Measurements from ENCODE around the gene ZFHX3.

Gene ZFHX3

GRCh38 chr16:72791786-72792185 lies 256.1 kb downstream of the ZFHX3 start:
- no peak for DNase-seq (ENCODE audit: low spot score)

- no peak for DNase-seq (ENCODE audit: low spot score)
Observed at GRCh38 chr16:72789921-72790320, 258.0 kb downstream of the ZFHX3 start.

DNA sequence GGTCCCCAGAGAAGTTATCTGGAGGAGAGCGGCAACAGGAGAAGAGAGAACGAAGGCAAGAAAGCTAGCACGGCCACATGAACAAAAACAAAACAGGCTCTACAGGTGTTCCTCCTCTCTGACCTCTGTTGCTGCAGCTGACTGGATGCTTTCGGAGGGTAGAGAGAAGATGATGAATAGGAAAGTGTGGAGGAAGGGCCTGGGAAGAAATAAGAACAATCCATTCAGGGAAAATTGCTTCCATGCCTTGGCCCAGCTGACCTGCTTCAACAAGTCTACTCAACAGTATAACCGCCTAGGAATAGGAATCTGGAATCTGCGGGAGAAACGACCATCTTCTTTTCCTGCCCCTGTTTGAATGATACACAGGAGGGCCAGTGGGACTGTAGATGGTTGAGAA lies 258.5 kb downstream of the ZFHX3 start:
- DNase-seq (ENCODE audit: low spot score), result no peak

DNA sequence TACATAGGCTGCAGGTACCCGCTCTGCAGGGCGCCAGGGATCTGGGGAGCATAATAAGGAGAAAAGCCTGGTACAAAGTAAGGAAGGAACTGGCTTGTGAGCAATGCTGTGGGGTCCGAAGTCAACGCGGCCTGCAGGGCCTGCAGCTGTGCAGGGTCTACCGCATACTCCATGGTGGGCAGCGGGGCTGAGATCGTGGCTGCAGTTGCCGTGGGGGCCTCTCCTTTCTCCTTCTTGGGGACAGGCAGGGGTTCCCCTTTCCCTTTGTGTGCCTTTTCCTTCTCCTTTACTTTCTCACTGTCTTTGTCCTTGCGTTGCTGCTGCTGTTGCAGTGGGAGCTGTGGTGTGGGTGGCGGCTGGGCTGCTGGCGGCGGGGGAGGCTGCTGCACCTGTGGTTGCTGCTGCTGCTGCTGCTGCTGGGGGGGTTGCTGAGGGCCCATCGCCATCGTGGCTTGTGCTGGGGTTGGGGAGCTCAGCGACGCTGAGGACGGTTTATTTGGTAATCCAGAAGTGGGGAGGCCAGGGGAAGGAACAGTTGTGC lies 259.6 kb downstream of the ZFHX3 start:
- DNase-seq (ENCODE audit: low spot score), result no peak

DNA sequence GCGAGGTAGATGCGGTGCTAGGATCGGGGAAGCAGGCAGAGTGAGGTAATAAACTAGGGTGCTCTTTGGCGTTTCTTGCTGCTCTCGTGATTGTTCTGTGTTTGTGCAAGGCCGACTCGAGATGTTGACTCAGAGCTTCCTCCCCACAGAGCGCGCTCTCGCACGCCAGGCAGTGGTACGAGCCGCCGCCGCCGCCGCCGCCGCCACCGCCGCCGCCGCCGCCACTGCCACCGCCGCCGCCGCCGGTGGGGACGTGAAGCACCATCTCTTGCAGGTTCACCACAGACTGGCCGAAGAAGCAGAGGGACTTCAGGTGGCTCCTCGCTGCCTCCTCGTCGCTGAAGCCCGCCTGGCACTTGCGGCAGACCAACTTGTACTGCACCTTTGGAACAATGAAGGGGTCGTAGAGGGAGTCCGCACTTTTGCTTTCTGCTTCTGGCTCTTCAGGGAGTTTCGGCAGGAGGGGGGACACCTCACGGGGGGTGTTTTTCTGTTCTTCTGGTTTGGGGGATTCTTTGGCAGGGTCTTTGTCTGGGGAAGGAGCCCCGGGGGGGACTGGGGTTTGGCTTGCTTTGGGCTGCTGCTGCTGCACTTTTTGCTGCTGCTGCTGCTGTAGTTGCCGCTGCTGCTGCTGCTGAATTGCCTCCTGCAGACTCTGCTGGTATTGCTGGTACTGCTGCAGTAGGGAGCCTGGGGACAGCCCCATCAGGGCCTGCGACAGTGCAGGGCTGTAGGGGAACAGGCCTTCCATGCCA lies 260.2 kb downstream of the ZFHX3 start:
- DNase-seq (ENCODE audit: low spot score), result no peak

DNA sequence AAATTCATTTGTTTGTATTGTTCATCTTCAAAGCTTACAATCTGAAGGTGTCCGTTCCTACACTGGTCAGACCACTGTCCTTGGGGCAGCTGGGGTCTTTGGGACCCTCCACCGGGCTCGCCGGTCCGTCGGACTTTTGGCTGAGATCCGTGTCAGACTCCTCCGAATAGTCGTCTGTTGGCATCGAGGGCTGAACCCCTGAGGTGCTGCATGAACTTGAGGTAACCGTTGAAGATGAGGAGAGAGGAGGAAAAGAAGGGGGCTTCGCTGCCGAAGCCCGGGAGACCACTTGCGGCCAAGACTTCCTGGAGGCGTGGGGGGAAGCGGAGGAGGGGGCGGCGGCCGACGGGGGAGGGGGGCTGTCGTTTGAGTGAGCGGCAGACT lies 260.8 kb downstream of the ZFHX3 start:
- DNase-seq (ENCODE audit: low spot score), result no peak

GRCh38 chr16:72786606-72787005 lies 261.3 kb downstream of the ZFHX3 start:
- DNase-seq (ENCODE audit: low spot score), result no peak

- DNase-seq (ENCODE audit: low spot score), result no peak
Observed at GRCh38 chr16:72785886-72786285, 262.0 kb downstream of the ZFHX3 start.

GRCh38 chr16:72785171-72785570 lies 262.8 kb downstream of the ZFHX3 start:
- no peak for DNase-seq (ENCODE audit: low spot score)

DNA sequence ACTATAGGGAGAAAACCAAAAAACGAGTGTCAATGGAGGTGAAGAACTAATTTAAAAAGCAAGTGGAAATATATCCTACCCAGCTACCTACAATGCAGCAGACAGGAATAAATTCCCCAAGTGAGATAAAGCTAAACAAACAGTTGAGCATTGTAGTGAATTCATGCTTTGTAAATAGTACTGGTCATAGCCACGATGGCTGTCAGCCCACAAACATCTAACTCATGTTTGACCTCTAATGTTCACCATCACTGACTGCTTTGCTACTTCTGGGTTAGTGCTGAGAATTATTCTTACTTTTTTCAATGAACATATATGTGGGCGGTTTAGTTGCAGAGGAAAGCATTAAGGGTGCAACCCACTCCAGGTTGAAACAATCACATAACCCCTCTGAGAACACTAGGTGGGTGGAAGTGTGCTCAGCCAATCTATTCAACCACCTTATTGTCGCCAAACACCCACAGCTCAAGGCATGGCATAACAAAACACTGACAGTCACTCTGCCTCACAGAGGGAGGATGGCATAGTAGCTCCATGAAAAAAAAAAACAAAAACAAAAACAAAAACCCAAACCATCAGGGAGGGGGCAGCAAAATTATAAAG lies 264.1 kb downstream of the ZFHX3 start:
- DNase-seq (ENCODE audit: low spot score), result no peak

- no peak for DNase-seq (ENCODE audit: low spot score)
Observed at GRCh38 chr16:72769876-72770275, 278.1 kb downstream of the ZFHX3 start.

DNA sequence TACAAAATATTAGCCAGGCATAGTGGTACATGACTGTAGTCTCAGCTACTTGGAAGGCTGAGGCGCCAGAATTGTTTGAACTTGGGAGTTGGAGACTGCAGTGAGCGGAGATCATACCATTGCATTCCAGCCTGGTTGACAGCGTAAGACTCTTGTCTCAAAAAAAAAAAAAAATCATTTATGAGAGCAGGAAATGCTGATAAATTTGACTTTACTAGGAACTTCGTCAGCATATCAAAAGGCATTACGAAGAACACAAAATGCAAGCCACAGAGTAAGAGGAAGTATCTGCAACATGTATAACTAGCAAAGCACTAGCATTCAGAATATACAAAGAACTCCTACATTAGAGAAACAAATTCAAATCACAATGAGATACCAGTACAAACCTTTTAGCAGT lies 279.3 kb downstream of the ZFHX3 start:
- DNase-seq (ENCODE audit: low spot score), result no peak

DNA sequence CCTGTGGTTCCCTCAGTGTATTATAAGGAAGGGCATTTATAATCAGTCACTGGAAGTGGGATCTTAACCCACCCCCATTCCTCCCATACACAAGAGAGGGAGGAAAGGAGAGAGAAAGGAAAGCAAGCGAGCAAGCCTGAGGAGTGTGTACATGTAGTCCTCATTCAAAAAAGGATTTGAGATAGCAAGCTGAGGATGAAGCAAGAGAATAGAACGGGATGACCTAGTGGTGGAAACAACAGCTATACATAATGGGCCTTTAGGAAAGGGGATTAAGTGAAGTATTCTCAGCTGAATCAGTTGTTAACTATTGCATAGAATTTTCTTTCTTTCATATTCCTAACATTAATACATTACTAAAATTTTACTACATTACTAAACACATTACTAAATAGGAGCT lies 281.4 kb downstream of the ZFHX3 start:
- no peak for DNase-seq (ENCODE audit: low spot score)

DNA sequence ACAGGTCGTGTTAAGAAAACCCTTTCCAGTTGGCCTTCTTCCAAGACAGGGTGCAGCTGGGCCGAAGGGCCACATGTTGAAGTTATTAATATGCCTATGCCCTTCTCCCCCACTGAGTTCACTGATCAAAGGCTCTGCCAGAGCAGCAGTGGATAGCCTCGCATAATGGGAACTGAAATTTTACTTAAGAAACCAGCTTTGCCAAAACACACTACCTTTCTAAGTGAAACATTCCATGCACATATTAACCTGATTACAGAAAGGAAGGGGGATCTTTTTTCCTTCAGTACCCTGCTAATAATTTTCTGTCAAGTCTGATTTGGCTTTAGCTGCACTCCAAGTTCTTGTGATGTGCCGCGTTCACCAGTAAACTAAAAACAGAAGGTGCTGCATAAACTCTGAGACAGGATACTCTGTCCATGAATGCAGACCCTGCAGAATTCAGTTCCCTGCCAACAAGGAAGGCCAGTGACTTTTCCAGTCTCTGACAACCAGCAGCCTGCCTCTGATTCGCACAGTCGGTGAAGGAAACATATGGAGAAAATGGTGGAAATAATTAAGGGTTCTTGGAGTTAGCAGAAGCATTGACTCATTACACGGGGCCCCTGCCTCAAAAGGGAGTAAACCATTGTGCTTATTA lies 283.8 kb downstream of the ZFHX3 start:
- DNase-seq (ENCODE audit: low spot score), result peak; percentile 39

DNA sequence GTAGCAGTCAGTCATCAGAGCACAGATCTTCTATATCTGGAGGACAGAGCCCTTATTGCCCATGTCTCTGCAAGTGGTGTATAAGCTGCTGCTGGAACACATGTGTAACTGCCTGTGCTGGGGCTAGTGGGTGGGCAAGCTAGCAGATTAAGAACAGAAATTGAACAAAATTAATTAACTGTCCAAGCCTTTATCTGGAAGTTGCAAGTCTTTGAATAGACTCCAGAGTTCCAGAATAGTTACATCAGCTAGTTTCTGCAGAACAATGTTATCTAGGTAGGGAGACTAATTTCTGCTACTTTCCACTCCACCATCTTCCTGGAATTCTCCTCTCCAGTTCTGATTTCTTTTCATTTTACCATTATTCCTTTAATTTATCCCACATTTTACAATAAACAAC lies 287.3 kb downstream of the ZFHX3 start:
- no peak for DNase-seq (ENCODE audit: low spot score)

DNA sequence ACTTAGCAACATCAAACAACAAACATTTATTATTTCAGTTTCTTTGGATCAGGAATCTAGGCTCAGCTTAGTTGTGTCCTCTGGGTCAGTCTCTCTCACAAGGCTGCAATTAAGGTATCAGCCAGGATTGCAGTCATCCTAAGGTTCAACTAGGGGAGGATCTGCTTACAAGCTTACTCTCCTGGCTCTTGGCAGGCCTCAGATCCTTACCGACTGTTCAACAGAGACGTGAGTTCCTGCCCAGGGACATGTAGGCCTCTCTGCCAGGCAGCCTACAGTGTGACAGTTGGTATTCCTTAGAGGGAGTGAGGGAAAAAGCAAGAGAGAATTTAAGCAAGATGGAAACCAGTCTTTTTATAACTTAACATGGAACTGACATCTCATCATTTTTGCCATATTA lies 294.0 kb downstream of the ZFHX3 start:
- no peak for DNase-seq (ENCODE audit: low spot score)

DNA sequence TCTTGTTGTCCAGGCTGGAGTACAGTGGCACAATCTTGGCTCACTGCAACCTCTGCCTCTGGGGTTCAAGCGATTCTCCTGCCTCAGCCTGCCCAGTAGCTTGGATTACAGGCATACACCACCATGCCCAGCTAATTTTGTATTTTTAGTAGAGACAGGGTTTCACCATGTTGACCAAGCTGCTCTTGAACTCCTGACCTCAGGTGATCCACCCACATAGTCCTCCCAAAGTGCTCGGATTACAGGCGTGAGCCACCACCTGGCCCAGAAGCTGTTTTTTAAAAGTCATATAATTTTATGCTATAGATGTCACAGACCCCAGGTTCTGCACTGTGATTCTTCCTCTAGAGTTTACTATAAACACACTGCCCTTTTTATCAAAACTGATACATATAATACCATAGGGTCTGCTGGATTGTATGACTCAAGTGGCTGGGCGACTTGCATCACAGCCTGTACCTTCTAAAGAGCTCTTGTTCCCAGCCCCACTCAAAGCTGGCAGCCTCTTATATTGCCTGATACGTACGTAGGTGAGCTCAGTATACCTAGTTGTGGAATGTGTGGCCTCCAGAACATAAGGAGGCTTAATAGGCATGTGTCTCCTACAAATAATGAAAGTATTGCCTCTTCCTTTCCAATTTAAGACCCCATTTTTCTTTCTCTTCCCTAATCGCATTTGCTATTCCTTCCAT lies 295.8 kb downstream of the ZFHX3 start:
- DNase-seq (ENCODE audit: low spot score), result no peak

DNA sequence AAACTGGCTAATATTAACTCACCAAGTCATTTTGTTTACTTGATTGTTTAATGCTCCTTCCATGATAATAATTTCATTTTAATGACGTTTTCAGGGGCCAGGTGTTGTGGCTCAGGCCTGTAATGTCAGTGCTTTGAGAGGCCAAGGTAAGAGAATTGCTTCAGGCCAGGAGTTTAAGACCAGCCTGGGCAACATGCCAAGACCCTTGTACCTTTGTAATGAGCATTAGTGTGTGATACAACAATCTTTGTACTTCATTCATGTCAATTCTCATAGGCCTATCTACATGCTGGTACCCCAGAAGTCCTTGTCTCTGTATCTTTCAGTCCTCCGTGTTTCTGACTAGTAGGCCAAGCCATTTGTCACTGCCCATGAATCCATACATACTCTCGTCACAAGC lies 296.9 kb downstream of the ZFHX3 start:
- no peak for DNase-seq (ENCODE audit: low spot score)

DNA sequence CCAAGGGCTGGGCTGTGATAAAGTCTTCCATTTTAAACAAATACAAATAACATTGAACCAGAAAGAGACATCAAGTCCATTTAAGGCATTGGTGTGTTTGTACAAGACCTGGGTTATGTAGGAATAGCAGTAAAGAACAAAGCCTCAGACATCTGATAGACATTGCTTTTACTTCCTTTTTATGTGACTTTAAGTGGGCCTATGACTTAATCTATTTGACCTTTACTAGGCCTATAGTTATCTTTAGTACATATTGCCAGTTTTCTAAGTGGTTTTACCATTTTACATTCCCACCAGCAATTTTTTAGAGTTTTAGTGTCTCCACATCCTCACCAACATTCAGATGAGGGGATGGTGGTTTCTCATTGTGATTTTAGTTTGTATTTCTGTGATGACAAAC lies 298.8 kb downstream of the ZFHX3 start:
- no peak for DNase-seq (ENCODE audit: low spot score)

- no peak for DNase-seq (ENCODE audit: low spot score)
Observed at GRCh38 chr16:72744076-72744793, 303.7 kb downstream of the ZFHX3 start.

- peak; percentile 3 for DNase-seq (ENCODE audit: low spot score)
Observed at GRCh38 chr16:72743011-72743761, 304.7 kb downstream of the ZFHX3 start.

All from NAMALWA (cell line).